ENCODE data around the gene OSBPL2. TPM values are rescaled to one million over a fixed set of nuclear protein-coding genes. Genes with fewer than 3 reads are reported as not detected.
A peak's percentile ranks its signal among the peaks of the same experiment; 100 is the strongest.

Gene OSBPL2
- polyA plus RNA-seq, 1 donor (not counting 4 experiments of a cell fraction or from before 2014, with no cell fraction given): 15.9 TPM

GRCh38 chr20:62217913-62218773, 20.2 kb upstream of the OSBPL2 start:
- Histone ChIP-seq H3K9ac (ENCODE audit: control insufficient read depth, extremely low read depth, insufficient read depth, low read length) (no peak overlapping the region), H3K36me3 (ENCODE audit: control insufficient read depth in 2 of 2, extremely low read depth in 1 of 2, insufficient read depth in 2 of 2, low read length in 2 of 2) (no peaks in the 10 kb centered on the region), H3K79me2 (ENCODE audit: control insufficient read depth, insufficient read depth, low read length) (no peaks in the 10 kb centered on the region), H4K20me1 (ENCODE audit: control insufficient read depth, extremely low read depth, insufficient read depth, low read length) (peaks cover 9% of the 10 kb centered on the region), H3K9me1 (ENCODE audit: control insufficient read depth, extremely low read depth, insufficient read depth, low read length) (no peaks in the 10 kb centered on the region), H3K4me1 (ENCODE audit: control insufficient read depth, extremely low read depth, insufficient read depth, low read length) (no peaks in the 10 kb centered on the region), H3K27ac (ENCODE audit: control insufficient read depth, insufficient read depth, low read length) (no peak overlapping the region), H3K27me3 (ENCODE audit: control insufficient read depth, extremely low read depth, insufficient read depth, low read length) (peaks cover 83% of the 10 kb centered on the region), H2AFZ (ENCODE audit: control insufficient read depth, low read length) (no peak overlapping the region), H3K4me3 (ENCODE audit: control insufficient read depth in 2 of 3, extremely low read depth in 1 of 3, insufficient read depth in 2 of 3, low read depth in 1 of 3, low read length in 3 of 3) (no peak overlapping the region), H3K9me3 (ENCODE audit: control insufficient read depth, low read depth, low read length) (no peaks in the 10 kb centered on the region), H3K4me2 (ENCODE audit: control insufficient read depth, extremely low read depth, insufficient read depth, low read depth, low read length) (no peak overlapping the region)
- TF ChIP-seq EZH2 (IDR thresholded peaks at IDR 0.05; ENCODE audit: low read length) (no peak), CTCF (optimal IDR thresholded peaks at IDR 0.05 in 1 of 3, IDR thresholded peaks at IDR 0.05 in 1 of 3, conservative IDR thresholded peaks at IDR 0.05 in 1 of 3; ENCODE audit: extremely low read depth in 1 of 3, insufficient read depth in 2 of 3, low read length in 3 of 3) (no peak)
- DNase-seq (ENCODE audit: low read depth, low spot score) (no peak), FAIRE-seq (no peak)
- dilution Hi-C loops (cut with MboI; ENCODE audit: extremely low pct_ligation_motif_present, low sequenced_read_pairs): no loop called here

- Histone ChIP-seq H3K9ac (ENCODE audit: control insufficient read depth, extremely low read depth, insufficient read depth, low read length) (no peak overlapping the region), H2AFZ (ENCODE audit: control insufficient read depth, low read length) (no peak overlapping the region), H3K4me3 (ENCODE audit: control insufficient read depth in 2 of 3, extremely low read depth in 1 of 3, insufficient read depth in 2 of 3, low read depth in 1 of 3, low read length in 3 of 3) (no peak overlapping the region), H3K4me1 (ENCODE audit: control insufficient read depth, extremely low read depth, insufficient read depth, low read length) (no peaks in the 10 kb centered on the region), H3K27me3 (ENCODE audit: control insufficient read depth, extremely low read depth, insufficient read depth, low read length) (peaks cover 85% of the 10 kb centered on the region), H3K79me2 (ENCODE audit: control insufficient read depth, insufficient read depth, low read length) (no peaks in the 10 kb centered on the region), H3K36me3 (ENCODE audit: control insufficient read depth in 2 of 2, extremely low read depth in 1 of 2, insufficient read depth in 2 of 2, low read length in 2 of 2) (no peaks in the 10 kb centered on the region), H4K20me1 (ENCODE audit: control insufficient read depth, extremely low read depth, insufficient read depth, low read length) (peaks cover 4% of the 10 kb centered on the region), H3K9me1 (ENCODE audit: control insufficient read depth, extremely low read depth, insufficient read depth, low read length) (no peaks in the 10 kb centered on the region), H3K4me2 (ENCODE audit: control insufficient read depth, extremely low read depth, insufficient read depth, low read depth, low read length) (no peak overlapping the region), H3K9me3 (ENCODE audit: control insufficient read depth, low read depth, low read length) (no peaks in the 10 kb centered on the region), H3K27ac (ENCODE audit: control insufficient read depth, insufficient read depth, low read length) (no peak overlapping the region)
- DNase-seq (ENCODE audit: low read depth, low spot score) (no peak), FAIRE-seq (no peak)
- TF ChIP-seq EZH2 (IDR thresholded peaks at IDR 0.05; ENCODE audit: low read length): peak; percentile 72
- no peak for TF ChIP-seq CTCF (optimal IDR thresholded peaks at IDR 0.05 in 1 of 3, IDR thresholded peaks at IDR 0.05 in 1 of 3, conservative IDR thresholded peaks at IDR 0.05 in 1 of 3; ENCODE audit: extremely low read depth in 1 of 3, insufficient read depth in 2 of 3, low read length in 3 of 3)
- dilution Hi-C loops (cut with MboI; ENCODE audit: extremely low pct_ligation_motif_present, low sequenced_read_pairs): no loop called here
These were observed 19.0 kb upstream of the OSBPL2 start for GRCh38 chr20:62219101-62219991.

Measured in keratinocyte (primary cell).